Stimulated activated CD8-positive, alpha-beta memory T cell treated with anti-CD3 and anti-CD28 coated beads, Interleukin-7, amount 100 ng/mL, for 48 hours (primary cell): ENCODE data around the gene PAQR6.

ENCODE experiments used
- DNase-seq, 2 donors: peaks; one replicate each; pipeline ENCODE4 v3.0.0-alpha.2; 2020; ENCODE audit warnings: low read depth in 1 of 2; ENCODE audit errors: extremely low read depth in 1 of 2

PAQR6 gene

GRCh38 chr1:156196445-156196844 is 51.4 kb downstream of the PAQR6 start:
- no peak for DNase-seq

GRCh38 chr1:156195853-156196252 is 52.0 kb downstream of the PAQR6 start:
- DNase-seq = no peak

- DNase-seq = no peak
Measured at GRCh38 chr1:156194300-156194652, 53.6 kb downstream of the PAQR6 start.

- DNase-seq = peak; percentile 87 to 96
Measured at GRCh38 chr1:156193488-156194299, 54.2 kb downstream of the PAQR6 start, which contains the start of gene SLC25A44. TSS of gene SLC25A44 (plus strand) at chr1:156194104. CDS start at chr1:156199848, 5,744 bp downstream.
